Activated CD8-positive, alpha-beta memory T cell treated with anti-CD3 and anti-CD28 coated beads, Interleukin-2, amount 50 U/mL, for 1 hour (primary cell): ENCODE measurements around the gene FOSB.

ENCODE experiments used
- DNase-seq: peaks from one replicate; pipeline ENCODE4 v3.0.0-alpha.2; 2020; ENCODE audit errors: extremely low read depth

FOSB gene

GRCh38 chr19:45524575-45525129 lies 56.9 kb downstream of the FOSB start:
- no peak for DNase-seq
